Karpas-422 (cell line): ENCODE results near the gene NOCT. TPM values are rescaled to one million over a fixed set of nuclear protein-coding genes. Genes with fewer than 3 reads are reported as not detected.

ENCODE experiments used
- DNase-seq: peaks from one replicate; pipeline ENCODE4 v3.0.0-alpha.2; 2015
- H2AFZ ChIP-seq: fragments of 200-600 bp; sonication (generic); 2 replicates; pipeline ENCODE4 v1.6.1; 2014; ENCODE audit warnings: antibody characterized with exemption, low read length, mixed read lengths
- H3K27ac ChIP-seq: fragments of 200-600 bp; sonication (generic); 2 replicates; pipeline ENCODE4 v1.5.1; 2014; ENCODE audit warnings: mild to moderate bottlenecking, low read length, moderate library complexity
- H3K27me3 ChIP-seq: fragments of 200-600 bp; sonication (generic); 2 replicates; pipeline ENCODE4 v1.6.1; 2014; ENCODE audit warnings: low read length, mixed read lengths
- H3K36me3 ChIP-seq: fragments of 200-600 bp; sonication (generic); 2 replicates; pipeline ENCODE4 v1.6.1; 2014; ENCODE audit warnings: low read length, mixed read lengths; ENCODE audit not compliant: insufficient read depth
- H3K4me1 ChIP-seq: fragments of 200-600 bp; sonication (generic); 2 replicates; pipeline ENCODE4 v1.6.1; 2014; ENCODE audit warnings: mild to moderate bottlenecking, low read length, mixed read lengths
- H3K4me2 ChIP-seq: fragments of 200-600 bp; sonication (generic); 2 replicates; pipeline ENCODE4 v1.6.1; 2014; ENCODE audit warnings: low read length, low read depth, mild to moderate bottlenecking; ENCODE audit not compliant: poor library complexity, severe bottlenecking
- H3K4me3 ChIP-seq: fragments of 200-600 bp; sonication (generic); 2 replicates; pipeline ENCODE4 v1.5.1; 2014; ENCODE audit warnings: mild to moderate bottlenecking, antibody characterized with exemption, low read length, mixed read lengths
- H3K79me2 ChIP-seq: fragments of 200-600 bp; sonication (generic); 2 replicates; pipeline ENCODE4 v1.6.1; 2014; ENCODE audit warnings: mild to moderate bottlenecking, low read length, mixed read lengths
- H3K9ac ChIP-seq: fragments of 200-600 bp; sonication (generic); 2 replicates; pipeline ENCODE4 v1.6.0; 2014; ENCODE audit warnings: low read length
- H3K9me2 ChIP-seq: fragments of 200-600 bp; sonication (generic), shearing (Covaris generic); replicated peaks from 2 replicates; pipeline ENCODE4 v1.6.0; 2014; ENCODE audit warnings: mild to moderate bottlenecking, low read length, moderate library complexity; ENCODE audit not compliant: insufficient read depth
- H3K9me3 ChIP-seq: fragments of 300-700, 200-600 bp; sonication (generic); 2 replicates; pipeline ENCODE4 v1.6.1; 2014; ENCODE audit warnings: low read length, mixed read lengths
- H4K20me1 ChIP-seq: fragments of 200-600 bp; sonication (generic); 2 replicates; pipeline ENCODE4 v1.6.1; 2014; ENCODE audit warnings: mild to moderate bottlenecking, antibody characterized with exemption, low read length, low read depth; ENCODE audit not compliant: insufficient read depth
- total RNA-seq: library from RNA; depleted of rRNA; stranded (reverse); fragments of >200 nt; shearing (Covaris generic); gene quantifications from 2 replicates; pipeline ENCODE4 v1.2.3, GENCODE V29; 2014; ENCODE audit warnings: low replicate concordance

NOCT gene
- total RNA-seq, 1 experiment from 2014 or later, result 12.6 TPM

- DNase-seq, result no peak
- Histone ChIP-seq H3K36me3 (no peaks in the 10 kb centered on the region), H2AFZ (no peak overlapping the region), H4K20me1 (no peaks in the 10 kb centered on the region), H3K4me2 (peak overlapping the region; percentile 42), H3K27me3 (no peaks in the 10 kb centered on the region), H3K9me3 (no peaks in the 10 kb centered on the region), H3K79me2 (no peaks in the 10 kb centered on the region), H3K27ac (no peak overlapping the region), H3K9ac (no peak overlapping the region), H3K9me2 (no peaks in the 10 kb centered on the region), H3K4me3 (no peak overlapping the region), H3K4me1 (peaks cover 15% of the 10 kb centered on the region)
Observed at GRCh38 chr4:138978600-138978999, 37.0 kb upstream of the NOCT start.

GRCh38 chr4:138979742-138980141, 35.8 kb upstream of the NOCT start:
- H3K4me2 ChIP-seq, result no peak overlapping the region
- no peak overlapping the region for H3K4me3 ChIP-seq
- no peak for DNase-seq
- H3K36me3 ChIP-seq, result no peaks in the 10 kb centered on the region
- no peaks in the 10 kb centered on the region for H3K27me3 ChIP-seq
- no peak overlapping the region for H3K27ac ChIP-seq
- H3K9me3 ChIP-seq, result no peaks in the 10 kb centered on the region
- no peaks in the 10 kb centered on the region for H3K9me2 ChIP-seq
- no peaks in the 10 kb centered on the region for H3K79me2 ChIP-seq
- no peak overlapping the region for H2AFZ ChIP-seq
- H3K9ac ChIP-seq, result no peak overlapping the region
- no peaks in the 10 kb centered on the region for H4K20me1 ChIP-seq
- H3K4me1 ChIP-seq, result peaks cover 15% of the 10 kb centered on the region

- no peak overlapping the region for H2AFZ ChIP-seq
- no peak overlapping the region for H3K27ac ChIP-seq
- H3K4me2 ChIP-seq, result no peak overlapping the region
Observed at GRCh38 chr4:138981930-138982390, 33.6 kb upstream of the NOCT start.

GRCh38 chr4:138982754-138983153, 32.8 kb upstream of the NOCT start:
- no peak overlapping the region for H3K4me2 ChIP-seq
- no peaks in the 10 kb centered on the region for H3K79me2 ChIP-seq
- H3K9me3 ChIP-seq, result no peaks in the 10 kb centered on the region
- no peaks in the 10 kb centered on the region for H4K20me1 ChIP-seq
- no peaks in the 10 kb centered on the region for H3K27me3 ChIP-seq
- no peak overlapping the region for H2AFZ ChIP-seq
- no peaks in the 10 kb centered on the region for H3K36me3 ChIP-seq
- H3K4me3 ChIP-seq, result no peak overlapping the region
- no peak overlapping the region for H3K9ac ChIP-seq
- H3K4me1 ChIP-seq, result peaks cover 8% of the 10 kb centered on the region
- no peaks in the 10 kb centered on the region for H3K9me2 ChIP-seq
- H3K27ac ChIP-seq, result no peak overlapping the region
- DNase-seq, result no peak

More at GRCh38 chr4:138981930-138982390, 33.6 kb upstream of the NOCT start:
- H3K79me2 ChIP-seq, result no peaks in the 10 kb centered on the region
- H3K27me3 ChIP-seq, result no peaks in the 10 kb centered on the region
- H3K4me1 ChIP-seq, result peaks cover 15% of the 10 kb centered on the region
- H3K4me3 ChIP-seq, result no peak overlapping the region
- no peak for DNase-seq
- H3K9me2 ChIP-seq, result no peaks in the 10 kb centered on the region
- no peaks in the 10 kb centered on the region for H3K36me3 ChIP-seq
- H3K9ac ChIP-seq, result no peak overlapping the region
- H3K9me3 ChIP-seq, result no peaks in the 10 kb centered on the region
- H4K20me1 ChIP-seq, result no peaks in the 10 kb centered on the region

- no peak overlapping the region for H3K9ac ChIP-seq
- no peaks in the 10 kb centered on the region for H3K9me2 ChIP-seq
- no peaks in the 10 kb centered on the region for H4K20me1 ChIP-seq
- no peak overlapping the region for H3K4me2 ChIP-seq
- no peak for DNase-seq
- H3K9me3 ChIP-seq, result no peaks in the 10 kb centered on the region
- H2AFZ ChIP-seq, result no peak overlapping the region
- no peaks in the 10 kb centered on the region for H3K4me1 ChIP-seq
- no peak overlapping the region for H3K27ac ChIP-seq
- H3K4me3 ChIP-seq, result no peak overlapping the region
- H3K79me2 ChIP-seq, result no peaks in the 10 kb centered on the region
- no peaks in the 10 kb centered on the region for H3K36me3 ChIP-seq
- no peaks in the 10 kb centered on the region for H3K27me3 ChIP-seq
Observed at GRCh38 chr4:138983690-138984089, 31.9 kb upstream of the NOCT start.

GRCh38 chr4:138984647-138985046, 30.9 kb upstream of the NOCT start:
- Histone ChIP-seq H3K9me2 (no peaks in the 10 kb centered on the region), H3K9ac (no peak overlapping the region), H3K27me3 (no peaks in the 10 kb centered on the region), H3K79me2 (no peaks in the 10 kb centered on the region), H3K9me3 (no peaks in the 10 kb centered on the region), H3K4me1 (no peaks in the 10 kb centered on the region), H3K36me3 (no peaks in the 10 kb centered on the region), H4K20me1 (no peaks in the 10 kb centered on the region), H3K4me2 (no peak overlapping the region), H3K4me3 (no peak overlapping the region), H3K27ac (no peak overlapping the region), H2AFZ (no peak overlapping the region)
- DNase-seq, result no peak

GRCh38 chr4:138992676-138993075, 22.9 kb upstream of the NOCT start:
- H3K9me3 ChIP-seq, result no peaks in the 10 kb centered on the region
- no peaks in the 10 kb centered on the region for H3K79me2 ChIP-seq
- no peak overlapping the region for H3K4me2 ChIP-seq
- DNase-seq, result no peak
- no peaks in the 10 kb centered on the region for H3K27me3 ChIP-seq
- no peaks in the 10 kb centered on the region for H3K36me3 ChIP-seq
- H3K4me3 ChIP-seq, result no peak overlapping the region
- H3K4me1 ChIP-seq, result no peaks in the 10 kb centered on the region
- no peak overlapping the region for H3K9ac ChIP-seq
- H2AFZ ChIP-seq, result no peak overlapping the region
- no peak overlapping the region for H3K27ac ChIP-seq
- no peaks in the 10 kb centered on the region for H3K9me2 ChIP-seq
- H4K20me1 ChIP-seq, result no peaks in the 10 kb centered on the region

- DNase-seq, result no peak
- Histone ChIP-seq H4K20me1 (no peaks in the 10 kb centered on the region), H3K4me2 (no peak overlapping the region), H3K36me3 (no peaks in the 10 kb centered on the region), H3K79me2 (no peaks in the 10 kb centered on the region), H3K27me3 (no peaks in the 10 kb centered on the region), H3K9me2 (no peaks in the 10 kb centered on the region), H3K4me1 (no peaks in the 10 kb centered on the region), H3K9me3 (no peaks in the 10 kb centered on the region), H3K9ac (no peak overlapping the region), H3K4me3 (no peak overlapping the region), H2AFZ (no peak overlapping the region), H3K27ac (no peak overlapping the region)
Observed at GRCh38 chr4:138996090-138996489, 19.5 kb upstream of the NOCT start.

GRCh38 chr4:138999666-139000065, 15.9 kb upstream of the NOCT start:
- H3K9me2 ChIP-seq, result no peaks in the 10 kb centered on the region
- H3K9ac ChIP-seq, result no peak overlapping the region
- no peaks in the 10 kb centered on the region for H3K79me2 ChIP-seq
- no peak overlapping the region for H3K4me3 ChIP-seq
- H3K9me3 ChIP-seq, result no peaks in the 10 kb centered on the region
- no peak overlapping the region for H3K4me2 ChIP-seq
- no peak for DNase-seq
- no peak overlapping the region for H2AFZ ChIP-seq
- H3K27ac ChIP-seq, result no peak overlapping the region
- H3K27me3 ChIP-seq, result no peaks in the 10 kb centered on the region
- H4K20me1 ChIP-seq, result no peaks in the 10 kb centered on the region
- H3K4me1 ChIP-seq, result no peaks in the 10 kb centered on the region
- H3K36me3 ChIP-seq, result no peaks in the 10 kb centered on the region
